GM20000 (cell line): ENCODE data around the gene PSMB2.

Experiments
- DNase-seq: peaks from one replicate; pipeline ENCODE4 v3.0.0; 2012; ENCODE audit warnings: low spot score
- CTCF ChIP-seq: IDR thresholded peaks from 2 replicates; pipeline ENCODE4 v1.5.1; 2012; ENCODE audit warnings: mild to moderate bottlenecking, control low read depth; ENCODE audit errors: extremely low read depth, missing control alignments

Gene PSMB2

GRCh38 chr1:35564037-35564883 lies 77.1 kb downstream of the PSMB2 start:
- peak; percentile 77 for TF ChIP-seq CTCF
- peak; percentile 90 for DNase-seq

GRCh38 chr1:35563166-35563565 lies 78.2 kb downstream of the PSMB2 start:
- DNase-seq: no peak
- no peak for TF ChIP-seq CTCF

- no peak for DNase-seq
- TF ChIP-seq CTCF: no peak
Measured at GRCh38 chr1:35561972-35562680, 79.2 kb downstream of the PSMB2 start.

- TF ChIP-seq CTCF: no peak
- DNase-seq: no peak
Measured at GRCh38 chr1:35561297-35561971, 79.9 kb downstream of the PSMB2 start.

GRCh38 chr1:35560256-35561225 lies 80.8 kb downstream of the PSMB2 start:
- no peak for DNase-seq
- TF ChIP-seq CTCF: no peak

- no peak for TF ChIP-seq CTCF
- DNase-seq: no peak
Measured at GRCh38 chr1:35559317-35559944, 81.9 kb downstream of the PSMB2 start.
